ENCODE results near the gene ATF7IP2.
"Not testable (repeated sequence)": the region's sequence is repeated elsewhere in the genome, so short reads cannot be mapped to it uniquely, and the experiment has no call there.

Gene ATF7IP2

GRCh38 chr16:10376229-10376628 lies 9.6 kb upstream of the ATF7IP2 start:
- no peak for DNase-seq

DNA sequence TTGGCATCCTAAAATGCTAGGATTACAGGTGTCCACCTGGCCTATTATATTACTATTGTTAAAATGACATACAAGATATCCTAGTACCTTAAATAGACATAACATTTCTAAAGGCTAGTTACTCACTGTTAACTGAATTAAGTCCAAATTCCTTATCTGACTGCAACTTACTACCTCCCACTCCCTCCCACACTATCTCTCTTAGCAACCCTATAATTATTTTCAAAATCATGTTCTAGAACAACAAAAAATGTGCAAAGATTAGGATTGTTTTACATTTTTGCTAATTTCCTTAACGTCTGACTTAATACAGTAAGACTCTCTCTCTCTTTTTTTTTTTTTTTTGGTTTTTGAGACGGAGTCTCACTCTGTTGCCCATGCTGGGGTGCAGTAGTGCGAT lies 2.2 kb upstream of the ATF7IP2 start:
- no peak for DNase-seq

DNA sequence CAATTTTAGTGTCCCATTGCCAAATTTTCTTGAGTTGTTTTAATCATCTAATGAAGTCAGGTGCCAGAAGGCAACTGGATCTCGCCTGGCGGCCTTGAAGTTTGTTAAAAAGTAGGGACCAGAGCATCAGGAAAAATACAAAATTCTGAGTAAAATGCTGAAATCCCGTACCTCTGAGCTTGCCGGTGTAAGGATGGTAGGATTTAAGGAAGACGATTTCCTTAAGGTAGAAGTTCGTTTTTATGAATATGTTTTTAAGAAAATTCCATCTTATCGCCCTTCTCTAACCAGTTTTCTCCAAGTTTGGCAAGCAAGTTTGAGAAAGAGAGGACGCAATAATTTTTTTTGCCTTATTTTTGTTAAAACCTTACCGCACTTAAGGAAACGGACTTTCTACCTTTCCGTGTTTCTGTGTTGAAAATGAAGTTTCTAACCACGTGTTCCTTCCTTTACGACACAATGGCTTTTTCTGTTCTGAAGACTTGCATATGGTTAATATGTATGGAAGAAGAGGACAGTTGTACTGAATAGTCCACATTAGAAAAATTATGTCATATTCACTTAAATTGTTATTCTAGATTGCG lies 748 bp downstream of the ATF7IP2 start:
- no peak for DNase-seq

DNA sequence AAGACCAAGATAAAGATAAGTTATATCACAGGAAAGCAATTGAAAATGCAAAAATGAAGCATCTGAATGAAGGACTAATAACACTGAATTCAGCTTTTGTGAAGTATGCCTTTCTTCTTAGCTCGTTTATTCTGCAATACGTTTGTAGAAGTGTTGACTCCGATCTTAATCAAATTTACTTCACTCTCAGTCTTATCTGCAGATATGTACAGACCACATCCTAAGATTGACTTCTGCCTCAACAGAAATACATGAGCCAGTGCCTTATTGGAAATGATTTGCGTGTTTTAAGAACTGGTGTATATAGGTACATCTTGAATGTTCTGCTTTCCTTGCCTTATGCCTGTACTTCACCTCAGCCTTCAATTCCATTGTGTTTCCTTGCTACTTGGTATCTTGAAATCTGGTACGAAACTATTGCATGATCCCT lies 1.3 kb downstream of the ATF7IP2 start:
- no peak for DNase-seq

DNA sequence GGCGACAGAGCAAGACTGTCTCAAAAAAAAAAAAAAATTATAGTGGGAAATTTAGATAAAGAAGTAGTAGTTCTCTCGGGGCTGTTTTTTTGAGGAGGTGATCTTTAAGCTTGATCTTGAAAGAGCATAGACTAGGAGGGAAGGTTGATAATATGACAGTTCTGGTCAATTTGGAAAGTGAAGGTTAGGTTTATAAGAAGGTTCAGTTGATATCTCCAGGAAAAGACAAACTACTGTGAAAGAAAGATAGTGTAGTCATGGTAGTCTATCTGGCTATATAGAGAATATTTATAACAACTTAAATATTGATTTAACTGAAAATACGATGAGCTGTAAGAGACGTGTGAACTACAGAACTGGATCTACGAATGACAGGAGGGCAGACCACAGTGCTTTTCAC lies 3.1 kb downstream of the ATF7IP2 start:
- no peak for DNase-seq

DNA sequence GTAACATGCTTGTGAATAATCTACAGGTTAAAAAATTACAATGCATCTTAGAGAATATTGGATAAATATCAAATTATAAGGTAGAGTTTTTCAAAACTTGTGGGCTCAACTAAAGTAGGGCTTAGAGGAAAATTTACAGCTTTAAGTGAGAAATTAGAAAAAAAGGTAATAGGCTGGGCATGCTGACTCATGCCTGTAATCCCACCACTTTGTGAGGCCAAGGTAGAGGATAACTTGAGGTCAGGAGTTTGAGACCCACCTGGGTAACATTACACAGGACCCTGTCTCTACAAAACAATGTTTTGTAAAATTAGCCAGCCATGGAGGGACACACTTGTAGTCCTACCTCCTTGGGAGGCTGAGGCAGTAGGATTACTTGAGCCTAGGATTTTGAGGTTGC lies 4.5 kb downstream of the ATF7IP2 start:
- no peak for DNase-seq

DNA sequence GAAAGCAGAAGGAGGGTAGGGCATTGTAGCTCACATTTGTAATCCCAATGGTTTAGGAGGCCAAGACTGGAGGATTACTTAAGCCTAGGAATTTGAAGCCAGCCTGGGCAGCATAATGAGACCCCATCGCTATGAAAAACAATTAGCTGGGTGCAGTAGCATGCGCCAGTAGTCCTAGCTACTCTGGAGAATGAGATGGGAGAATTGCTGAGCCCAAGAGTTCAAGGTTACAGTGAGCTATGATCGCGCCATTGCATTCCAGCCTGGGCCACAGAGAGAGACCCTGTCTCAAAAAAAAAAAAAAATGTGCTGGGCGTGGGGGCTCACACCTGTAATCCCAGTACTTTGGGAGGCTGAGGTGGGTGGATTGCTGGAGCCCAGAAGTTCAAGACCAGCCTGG lies 5.0 kb downstream of the ATF7IP2 start:
- no peak for DNase-seq

- DNase-seq: no peak
Observed at GRCh38 chr16:10391339-10391738, 5.5 kb downstream of the ATF7IP2 start.

- DNase-seq: no peak
Observed at GRCh38 chr16:10402975-10403374, 17.1 kb downstream of the ATF7IP2 start.

DNA sequence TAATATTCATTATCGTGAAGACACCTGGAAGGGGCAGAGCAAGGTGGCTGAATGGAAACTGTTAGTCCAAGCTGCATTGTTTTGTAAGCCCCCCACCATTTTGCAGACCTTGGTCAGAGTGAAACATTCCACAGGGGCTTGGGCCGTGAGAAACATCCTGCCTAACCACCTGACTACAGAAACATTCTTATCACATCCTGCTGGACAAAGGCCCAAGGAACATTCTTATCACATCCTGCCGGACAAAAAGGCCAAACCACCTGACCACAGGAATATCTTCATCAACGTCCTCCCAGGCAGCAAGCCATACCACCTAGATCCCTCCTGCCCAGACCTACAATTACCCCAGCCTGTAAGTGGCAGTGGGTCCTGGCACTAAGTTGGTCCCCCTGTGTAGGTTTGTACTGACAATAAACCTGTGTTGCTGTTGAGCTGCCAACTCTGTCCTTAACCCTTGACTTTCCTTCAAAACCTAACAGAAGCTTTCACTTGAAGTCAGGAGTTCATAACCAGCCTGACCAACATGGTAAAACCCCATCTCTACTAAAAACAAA lies 19.6 kb downstream of the ATF7IP2 start:
- DNase-seq: no peak

DNA sequence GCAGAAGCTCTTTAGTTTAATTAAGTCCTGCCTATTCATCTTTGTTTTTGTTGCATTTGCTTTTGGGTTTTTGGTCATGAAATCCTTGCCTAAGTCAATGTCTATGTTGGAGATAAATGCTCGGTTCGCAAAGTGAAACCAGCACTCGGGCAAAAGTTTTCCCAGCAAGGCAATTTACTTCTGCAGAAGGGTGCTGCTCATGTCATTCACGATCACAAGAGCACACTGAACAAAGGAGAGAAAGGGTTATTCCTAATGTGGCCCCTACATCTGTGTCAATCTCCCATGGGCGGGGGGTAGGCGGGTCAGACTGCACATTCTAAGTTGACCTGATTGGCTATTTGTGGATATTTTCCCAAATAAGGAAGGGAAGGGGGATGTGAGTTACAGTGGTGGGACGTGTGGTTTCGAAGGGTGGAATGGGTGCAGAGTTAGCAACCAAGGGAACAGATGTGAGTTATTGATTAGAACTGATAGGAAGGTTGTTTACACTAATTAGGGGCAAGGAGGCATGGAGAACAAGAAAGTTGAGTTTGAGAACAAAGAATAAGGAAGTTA lies 23.0 kb downstream of the ATF7IP2 start:
- DNase-seq: no peak

DNA sequence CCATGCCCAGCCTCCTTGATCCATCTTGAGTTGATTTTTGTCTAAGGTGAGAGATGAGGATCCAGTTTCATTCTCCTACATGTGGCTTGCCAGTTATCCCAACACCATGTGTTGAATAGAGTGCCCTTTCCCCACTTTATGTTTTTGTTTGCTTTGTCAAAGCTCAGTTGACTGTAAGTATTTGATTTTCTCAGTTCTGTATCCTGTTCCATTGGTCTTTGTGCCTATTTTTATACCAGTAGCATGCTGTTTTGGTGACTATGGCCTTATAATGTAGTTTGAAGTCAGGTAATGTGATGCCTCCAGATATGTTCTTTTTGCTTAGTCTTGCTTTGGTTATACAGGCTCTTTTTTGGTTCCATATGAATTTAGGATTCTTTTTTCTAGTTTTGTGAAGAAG lies 23.9 kb downstream of the ATF7IP2 start:
- DNase-seq: not testable (repeated sequence)

DNA sequence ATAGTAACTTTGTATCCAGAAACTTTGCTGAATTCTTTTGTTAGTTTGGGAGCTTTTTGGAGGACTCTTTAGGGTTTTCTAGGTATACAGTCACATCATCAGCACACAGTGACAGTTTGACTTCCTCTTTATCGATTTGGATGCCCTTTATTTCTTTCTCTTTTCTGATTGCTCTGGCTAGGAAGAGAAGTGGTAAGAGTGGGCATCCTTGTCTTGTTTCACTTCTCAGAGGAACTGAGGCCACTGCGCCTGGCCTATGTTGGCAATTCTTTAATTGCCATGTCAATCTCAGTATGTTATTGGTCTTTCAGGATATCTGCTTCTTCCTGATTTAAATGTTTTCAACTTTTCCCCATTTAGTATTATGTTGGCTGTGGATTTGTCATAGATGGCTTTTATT lies 24.6 kb downstream of the ATF7IP2 start:
- no peak for DNase-seq

DNA sequence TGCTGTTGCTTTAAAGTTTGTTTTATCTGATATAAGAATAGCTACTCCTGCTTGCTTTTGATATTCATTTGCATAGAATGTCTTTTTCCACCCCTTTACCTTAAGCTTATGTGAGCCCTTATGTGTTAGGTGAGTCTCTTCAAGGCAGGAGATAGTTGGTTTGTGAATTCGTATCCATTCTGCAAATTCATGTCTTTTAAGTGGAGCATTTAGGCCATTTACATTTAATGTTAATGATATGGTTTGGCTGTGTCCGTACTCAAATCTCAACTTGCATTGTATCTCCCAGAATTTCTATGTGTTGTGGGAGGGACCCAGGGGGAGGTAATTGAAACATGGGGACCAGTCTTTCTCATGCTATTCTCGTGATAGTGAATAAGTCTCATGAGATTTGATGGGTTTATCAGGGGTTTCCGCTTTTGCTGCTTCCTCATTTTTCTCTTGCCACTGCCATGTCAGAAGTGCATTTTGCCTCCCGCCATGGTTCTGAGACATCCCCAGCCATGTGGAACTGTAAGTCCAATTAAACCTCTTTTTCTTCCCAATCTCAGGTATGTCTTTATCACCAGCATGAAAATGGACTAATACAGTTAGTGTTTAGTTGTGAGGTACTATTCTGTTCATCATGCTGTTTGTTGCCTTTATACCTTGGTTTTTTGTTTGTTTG lies 27.2 kb downstream of the ATF7IP2 start:
- no peak for DNase-seq

GRCh38 chr16:10418204-10418603 lies 32.3 kb downstream of the ATF7IP2 start:
- not testable (repeated sequence) for DNase-seq

DNA sequence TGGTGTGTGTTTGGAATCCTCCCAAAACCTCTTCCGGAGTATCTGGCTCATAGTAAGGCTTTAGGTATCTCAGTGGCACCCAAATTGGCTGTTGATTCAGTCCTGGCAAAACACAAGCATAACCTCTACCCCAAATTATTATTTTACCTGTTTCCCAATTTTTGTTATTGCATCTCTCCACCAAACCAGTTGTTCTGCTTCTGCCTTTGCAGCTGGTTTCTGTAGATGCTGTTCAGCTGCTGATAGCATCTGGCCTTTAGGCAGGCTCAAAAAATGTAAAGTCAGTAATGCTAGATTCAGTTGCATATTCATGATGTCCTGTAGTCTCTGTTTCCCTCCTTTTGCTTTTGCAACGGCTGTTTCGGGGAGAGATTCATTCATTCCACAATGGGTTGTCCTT lies 33.8 kb downstream of the ATF7IP2 start:
- DNase-seq: no peak

DNA sequence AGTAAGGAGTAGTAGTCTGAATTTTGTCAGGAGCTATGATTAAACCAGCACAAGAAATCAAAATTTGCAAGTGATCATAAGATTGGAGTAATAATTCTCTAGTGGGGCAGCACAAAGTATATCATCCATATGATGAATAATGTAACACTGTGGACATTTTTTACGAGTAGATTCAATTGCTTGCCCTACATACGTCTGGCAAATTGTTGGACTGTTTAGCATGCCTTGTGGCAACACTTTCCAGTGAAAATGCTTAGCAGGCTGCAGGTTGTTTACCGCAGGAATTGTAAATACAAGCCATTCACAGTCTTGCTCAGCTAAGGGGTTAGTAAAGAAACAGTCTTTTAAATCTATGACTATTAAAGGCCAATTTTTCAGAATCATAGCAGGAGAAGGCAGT lies 35.7 kb downstream of the ATF7IP2 start:
- DNase-seq: no peak

DNA sequence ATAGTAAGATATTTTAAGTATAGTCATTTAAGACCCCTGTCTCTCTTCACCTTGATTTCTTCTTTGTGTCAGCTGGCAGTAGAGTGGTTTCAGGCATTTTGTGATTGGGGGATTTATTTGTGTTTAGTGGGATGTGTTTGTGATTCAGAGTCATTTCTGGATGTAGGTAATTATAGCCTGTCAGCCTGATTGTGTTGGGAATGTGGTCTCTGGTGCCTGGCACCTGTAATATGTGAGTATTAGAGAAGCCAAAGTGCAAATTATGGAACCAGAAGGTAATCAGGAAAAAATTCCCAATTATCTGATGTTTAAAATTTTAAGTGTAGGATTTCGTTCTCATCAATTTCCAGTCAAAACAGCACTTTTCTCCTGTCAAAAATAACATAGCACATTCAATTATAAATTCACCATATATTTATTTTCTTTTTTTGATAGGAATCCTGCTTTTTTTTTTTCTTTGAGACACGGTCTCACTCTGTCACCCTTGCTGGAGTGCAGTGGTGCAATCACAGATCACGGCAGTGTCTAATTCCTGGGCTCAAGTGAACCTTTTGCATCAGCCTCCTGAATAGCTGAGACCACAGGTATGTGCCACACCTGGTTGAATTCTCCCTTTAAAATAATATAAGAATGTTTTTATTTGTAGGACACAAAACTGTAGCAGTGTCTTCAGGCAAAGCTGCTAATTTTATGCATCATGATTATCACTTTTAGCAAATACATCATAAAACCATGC lies 42.7 kb downstream of the ATF7IP2 start:
- no peak for DNase-seq

GRCh38 chr16:10429299-10429969 lies 43.6 kb downstream of the ATF7IP2 start:
- not testable (repeated sequence) for DNase-seq

GRCh38 chr16:10441726-10442125 lies 55.9 kb downstream of the ATF7IP2 start:
- DNase-seq: no peak

GRCh38 chr16:10447289-10447688 lies 61.4 kb downstream of the ATF7IP2 start:
- no peak for DNase-seq

GRCh38 chr16:10452208-10453158 lies 66.6 kb downstream of the ATF7IP2 start:
- not testable (repeated sequence) for DNase-seq

Measured in right forelimb (tissue), 1 donor.